ENCODE results near the gene VPS33A. TPM values are rescaled to one million over a fixed set of nuclear protein-coding genes. Genes with fewer than 3 reads are reported as not detected.
"Not testable (repeated sequence)": the region's sequence is repeated elsewhere in the genome, so short reads cannot be mapped to it uniquely, and the experiment has no call there.

VPS33A gene
- total RNA-seq, 2 donors from 2014 or later: 23.9 to 24.2 TPM

- no peak for DNase-seq (ENCODE audit: low spot score in 2 of 2)
- H3K9me3 Mint-ChIP-seq: no peaks in the 10 kb centered on the region
- no peaks in the 10 kb centered on the region for H3K36me3 Mint-ChIP-seq
- ATAC-seq: no peak
- no peak overlapping the region for H3K27ac Mint-ChIP-seq
Observed at GRCh38 chr12:122275459-122275858, 9.2 kb upstream of the VPS33A start.

GRCh38 chr12:122265886-122266229 lies 436 bp downstream of the VPS33A start:
- ATAC-seq (peak; percentile 49 to 61), DNase-seq (ENCODE audit: low spot score in 2 of 2) (no peak)
- H3K9me3 Mint-ChIP-seq: no peaks in the 10 kb centered on the region
- no peaks in the 10 kb centered on the region for H3K36me3 Mint-ChIP-seq
- peak overlapping the region; percentile 98 to 100 for H3K27ac Mint-ChIP-seq

GRCh38 chr12:122265476-122265875 lies 818 bp downstream of the VPS33A start:
- peak in 1 of 2 donors; percentile 7 for ATAC-seq
- DNase-seq (ENCODE audit: low spot score in 2 of 2): no peak
- Mint-ChIP-seq H3K27ac (peak overlapping the region; percentile 98 to 100), H3K9me3 (no peaks in the 10 kb centered on the region), H3K36me3 (no peaks in the 10 kb centered on the region)

- not testable (repeated sequence) for H3K27ac Mint-ChIP-seq; ATAC-seq; H3K36me3 Mint-ChIP-seq; DNase-seq (ENCODE audit: low spot score in 2 of 2); H3K9me3 Mint-ChIP-seq
Observed at GRCh38 chr12:122260735-122261134, 5.6 kb downstream of the VPS33A start.

GRCh38 chr12:122258939-122259338 lies 7.4 kb downstream of the VPS33A start:
- ATAC-seq; H3K36me3 Mint-ChIP-seq; H3K9me3 Mint-ChIP-seq; DNase-seq (ENCODE audit: low spot score in 2 of 2): not testable (repeated sequence)
- H3K27ac Mint-ChIP-seq: peak overlapping the region in 1 of 2 donors; percentile 29

- H3K27ac Mint-ChIP-seq: peak overlapping the region in 1 of 2 donors; percentile 6
- not testable (repeated sequence) for H3K36me3 Mint-ChIP-seq; H3K9me3 Mint-ChIP-seq; DNase-seq (ENCODE audit: low spot score in 2 of 2)
- ATAC-seq: peak in 1 of 2 donors; percentile 13
Observed at GRCh38 chr12:122258462-122258861, 7.8 kb downstream of the VPS33A start.

- DNase-seq (ENCODE audit: low spot score in 2 of 2): no peak
- H3K36me3 Mint-ChIP-seq: no peaks in the 10 kb centered on the region
- H3K9me3 Mint-ChIP-seq: no peaks in the 10 kb centered on the region
- ATAC-seq: no peak
- H3K27ac Mint-ChIP-seq: no peak overlapping the region
Observed at GRCh38 chr12:122250536-122250935, 15.8 kb downstream of the VPS33A start.

- Mint-ChIP-seq H3K36me3 (no peaks in the 10 kb centered on the region), H3K9me3 (no peaks in the 10 kb centered on the region), H3K27ac (peak overlapping the region in 1 of 2 donors; percentile 70)
- ATAC-seq (no peak), DNase-seq (ENCODE audit: low spot score in 2 of 2) (no peak)
Observed at GRCh38 chr12:122250047-122250446, 16.2 kb downstream of the VPS33A start.

GRCh38 chr12:122245553-122245952 lies 20.7 kb downstream of the VPS33A start:
- Mint-ChIP-seq H3K36me3 (no peaks in the 10 kb centered on the region), H3K9me3 (no peaks in the 10 kb centered on the region), H3K27ac (no peak overlapping the region)
- DNase-seq (ENCODE audit: low spot score in 2 of 2) (no peak), ATAC-seq (no peak)

GRCh38 chr12:122244565-122245371 lies 21.5 kb downstream of the VPS33A start:
- no peak for DNase-seq (ENCODE audit: low spot score in 2 of 2)
- Mint-ChIP-seq H3K36me3 (peaks cover 0 to 6% of the 10 kb centered on the region in 2 donors), H3K27ac (peak overlapping the region; percentile 30 to 58), H3K9me3 (no peaks in the 10 kb centered on the region)
- peak; percentile 79 to 84 for ATAC-seq

- DNase-seq (ENCODE audit: low spot score in 2 of 2) (no peak), ATAC-seq (peak in 1 of 2 donors; percentile 36)
- peaks cover 0 to 6% of the 10 kb centered on the region in 2 donors for H3K36me3 Mint-ChIP-seq
- H3K9me3 Mint-ChIP-seq: no peaks in the 10 kb centered on the region
- H3K27ac Mint-ChIP-seq: peak overlapping the region in 1 of 2 donors; percentile 44
Observed at GRCh38 chr12:122243965-122244364, 22.3 kb downstream of the VPS33A start.

- peak overlapping the region in 1 of 2 donors; percentile 60 for H3K27ac Mint-ChIP-seq
- ATAC-seq: no peak
- H3K36me3 Mint-ChIP-seq: peaks cover 0 to 6% of the 10 kb centered on the region in 2 donors
- DNase-seq (ENCODE audit: low spot score in 2 of 2): no peak
- H3K9me3 Mint-ChIP-seq: no peaks in the 10 kb centered on the region
Observed at GRCh38 chr12:122238861-122239260, 27.4 kb downstream of the VPS33A start.

GRCh38 chr12:122235741-122236140 lies 30.6 kb downstream of the VPS33A start:
- Mint-ChIP-seq H3K36me3 (peaks cover 4 to 6% of the 10 kb centered on the region in 2 donors), H3K9me3 (no peaks in the 10 kb centered on the region), H3K27ac (no peak overlapping the region)
- no peak for ATAC-seq
- DNase-seq (ENCODE audit: low spot score in 2 of 2): no peak

GRCh38 chr12:122232691-122233090 lies 33.6 kb downstream of the VPS33A start:
- Mint-ChIP-seq H3K36me3 (peaks cover 0 to 4% of the 10 kb centered on the region in 2 donors), H3K27ac (no peak overlapping the region), H3K9me3 (no peaks in the 10 kb centered on the region)
- DNase-seq (ENCODE audit: low spot score in 2 of 2) (no peak), ATAC-seq (no peak)

GRCh38 chr12:122230798-122231197 lies 35.5 kb downstream of the VPS33A start:
- H3K27ac Mint-ChIP-seq: no peak overlapping the region
- no peaks in the 10 kb centered on the region for H3K9me3 Mint-ChIP-seq
- ATAC-seq (no peak), DNase-seq (ENCODE audit: low spot score in 2 of 2) (no peak)
- peaks cover 0 to 4% of the 10 kb centered on the region in 2 donors for H3K36me3 Mint-ChIP-seq

- ATAC-seq (no peak), DNase-seq (ENCODE audit: low spot score in 2 of 2) (no peak)
- Mint-ChIP-seq H3K36me3 (peaks cover 0 to 16% of the 10 kb centered on the region in 2 donors), H3K27ac (no peak overlapping the region), H3K9me3 (no peaks in the 10 kb centered on the region)
Observed at GRCh38 chr12:122228092-122228491, 38.2 kb downstream of the VPS33A start.

- no peaks in the 10 kb centered on the region for H3K9me3 Mint-ChIP-seq
- ATAC-seq: no peak
- peak overlapping the region in 1 of 2 donors; percentile 44 for H3K27ac Mint-ChIP-seq
- DNase-seq (ENCODE audit: low spot score in 2 of 2): no peak
- peaks cover 0 to 13% of the 10 kb centered on the region in 2 donors for H3K36me3 Mint-ChIP-seq
Observed at GRCh38 chr12:122227341-122227740, 39.0 kb downstream of the VPS33A start.
